Progenitor cell of endocrine pancreas (in vitro differentiated cells): ENCODE measurements around the gene MPPED1. TPM values are rescaled to one million over a fixed set of nuclear protein-coding genes. Genes with fewer than 3 reads are reported as not detected.

Experiments
- DNase-seq: peaks from one replicate; pipeline ENCODE4 v3.0.0; 2021; ENCODE audit warnings: low spot score; ENCODE audit not compliant: unreplicated experiment
- H3K27ac Mint-ChIP-seq: 2 replicates; pipeline ENCODE4 v1.8.0; 2021; ENCODE audit warnings: mild to moderate bottlenecking, moderate library complexity, mixed read lengths
- H3K27me3 Mint-ChIP-seq: 2 replicates; pipeline ENCODE4 v1.8.0; 2021; ENCODE audit warnings: mixed read lengths
- H3K36me3 Mint-ChIP-seq: 2 replicates; pipeline ENCODE4 v1.8.0; 2022; ENCODE audit warnings: mixed read lengths; ENCODE audit not compliant: insufficient read depth
- H3K4me1 Mint-ChIP-seq: 2 replicates; pipeline ENCODE4 v1.8.0; 2021; ENCODE audit warnings: low read depth, mixed read lengths
- H3K4me3 Mint-ChIP-seq: 2 replicates; pipeline ENCODE4 v1.8.0; 2021; ENCODE audit warnings: low read depth, mild to moderate bottlenecking, moderate library complexity, mixed read lengths
- H3K9me3 Mint-ChIP-seq: 2 replicates; pipeline ENCODE4 v1.8.0; 2021; ENCODE audit warnings: low read depth, mixed read lengths
- CTCF ChIP-seq: fragments of 200-600 bp; sonication (generic); IDR thresholded peaks from one replicate; pipeline ENCODE4 v1.5.0; 2021; ENCODE audit warnings: antibody characterized with exemption, mild to moderate bottlenecking; ENCODE audit not compliant: unreplicated experiment
- total RNA-seq: library from RNA; stranded (reverse); gene quantifications from 2 replicates; pipeline ENCODE4 v1.2.1, GENCODE V29; 2021

Gene MPPED1
- total RNA-seq, 1 donor from 2014 or later, result 0.96 TPM

DNA sequence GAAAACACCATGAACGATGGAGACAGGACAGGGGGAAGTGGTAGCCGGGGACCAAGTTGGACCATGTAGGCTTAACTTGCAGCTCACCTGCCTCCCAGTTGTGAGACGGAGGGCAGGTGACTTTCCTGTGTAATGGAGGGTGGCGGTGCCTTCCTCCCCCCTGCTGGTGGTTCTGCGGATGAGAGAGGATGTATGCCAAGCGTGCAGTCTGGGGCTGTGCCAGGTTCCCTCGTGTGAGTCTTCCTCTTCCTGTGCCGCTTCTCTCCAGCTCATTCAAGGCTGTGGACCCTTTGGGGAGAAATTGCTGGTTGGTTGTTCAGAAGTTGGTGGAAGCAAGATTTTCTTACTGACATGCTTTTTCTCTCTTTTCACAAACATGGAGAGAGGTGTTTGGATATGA is 35.1 kb downstream of the MPPED1 start:
- peaks cover 26% of the 10 kb centered on the region for H3K27me3 Mint-ChIP-seq
- H3K36me3 Mint-ChIP-seq, result no peaks in the 10 kb centered on the region
- H3K27ac Mint-ChIP-seq, result no peak overlapping the region
- H3K4me1 Mint-ChIP-seq, result no peaks in the 10 kb centered on the region
- no peak for DNase-seq
- no peaks in the 10 kb centered on the region for H3K9me3 Mint-ChIP-seq
- no peak overlapping the region for H3K4me3 Mint-ChIP-seq
- TF ChIP-seq CTCF, result no peak

DNA sequence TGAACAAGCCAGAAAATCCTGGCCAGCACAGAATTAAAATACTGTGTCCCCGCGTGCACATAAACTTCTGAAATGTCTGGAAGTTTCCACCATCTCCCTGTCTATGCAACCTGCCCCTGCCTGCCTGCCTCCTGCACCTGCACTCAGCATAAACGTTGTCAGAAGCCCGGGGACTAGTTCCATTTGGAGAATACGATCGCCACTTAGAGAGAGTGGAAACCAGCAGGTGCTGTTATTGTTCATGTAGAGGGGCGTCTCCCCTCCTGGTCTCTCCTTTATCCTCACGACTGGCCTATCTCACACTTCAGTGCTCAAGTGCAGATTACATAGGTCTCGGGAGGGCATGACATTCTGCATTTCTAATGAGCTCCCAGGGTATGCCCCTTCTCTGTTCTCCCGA is 35.6 kb downstream of the MPPED1 start:
- H3K36me3 Mint-ChIP-seq, result no peaks in the 10 kb centered on the region
- no peak for DNase-seq
- no peak overlapping the region for H3K27ac Mint-ChIP-seq
- H3K9me3 Mint-ChIP-seq, result no peaks in the 10 kb centered on the region
- peaks cover 22% of the 10 kb centered on the region for H3K27me3 Mint-ChIP-seq
- no peak overlapping the region for H3K4me3 Mint-ChIP-seq
- H3K4me1 Mint-ChIP-seq, result no peaks in the 10 kb centered on the region
- no peak for TF ChIP-seq CTCF

DNA sequence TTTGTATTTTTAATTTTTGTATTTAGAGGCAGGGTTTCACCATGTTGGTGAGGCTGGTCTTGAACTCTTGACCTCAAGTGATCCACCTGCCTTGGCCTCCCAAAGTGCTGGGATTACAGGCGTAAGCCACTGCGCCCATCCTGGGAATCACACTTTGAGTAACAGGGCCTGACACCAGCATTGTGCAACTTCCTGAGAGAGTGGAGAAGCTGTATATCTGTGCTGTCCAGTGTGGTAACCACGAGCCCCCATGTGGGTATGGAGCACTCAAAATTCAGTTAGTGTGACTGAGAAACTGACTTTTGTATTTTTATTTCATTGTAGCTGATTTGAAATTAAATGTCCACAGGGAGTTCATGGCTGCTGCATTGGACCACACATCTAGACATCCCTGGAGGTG is 36.2 kb downstream of the MPPED1 start:
- no peaks in the 10 kb centered on the region for H3K36me3 Mint-ChIP-seq
- TF ChIP-seq CTCF, result no peak
- DNase-seq, result no peak

DNA sequence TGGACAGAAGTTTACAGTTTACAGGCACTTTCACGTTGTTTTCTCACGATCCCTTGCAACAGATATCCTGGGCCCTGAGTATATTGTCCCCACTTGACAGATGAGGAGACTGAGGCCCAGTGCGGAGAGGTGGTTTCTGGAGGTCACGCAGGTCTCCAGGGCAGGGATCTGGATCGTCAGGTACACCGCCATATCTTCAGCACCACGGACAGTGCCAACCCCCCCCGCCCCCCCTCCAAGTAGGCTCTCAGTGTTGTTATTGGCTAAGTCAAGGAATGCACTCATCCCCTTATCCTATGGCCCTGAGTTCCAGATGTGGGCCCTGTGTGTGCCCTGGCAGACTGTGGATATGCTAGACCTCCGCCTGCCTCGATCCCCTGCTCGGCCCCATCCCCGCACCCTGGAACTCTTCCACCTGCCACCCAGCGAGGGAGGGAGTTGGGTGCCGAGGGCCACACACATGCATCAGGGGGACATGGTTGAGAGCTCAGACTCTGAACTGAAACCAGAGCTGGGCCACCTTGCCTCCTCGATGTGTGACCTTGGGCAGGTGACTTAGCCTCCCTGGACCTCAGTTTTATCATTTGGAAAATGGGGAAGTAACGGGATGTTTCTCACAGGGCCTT is 37.5 kb downstream of the MPPED1 start:
- Mint-ChIP-seq H3K27ac (no peak overlapping the region), H3K4me3 (no peak overlapping the region), H3K27me3 (peaks cover 14% of the 10 kb centered on the region), H3K36me3 (no peaks in the 10 kb centered on the region), H3K4me1 (no peaks in the 10 kb centered on the region), H3K9me3 (no peaks in the 10 kb centered on the region)
- no peak for TF ChIP-seq CTCF
- DNase-seq, result no peak

More for the DNA sequence above, 36.2 kb downstream of the MPPED1 start:
- no peak overlapping the region for H3K27ac Mint-ChIP-seq
- peaks cover 18% of the 10 kb centered on the region for H3K27me3 Mint-ChIP-seq
- H3K4me3 Mint-ChIP-seq, result no peak overlapping the region
- no peaks in the 10 kb centered on the region for H3K4me1 Mint-ChIP-seq
- H3K9me3 Mint-ChIP-seq, result no peaks in the 10 kb centered on the region

GRCh38 chr22:43449831-43450225 is 38.0 kb downstream of the MPPED1 start:
- Mint-ChIP-seq H3K27ac (no peak overlapping the region), H3K4me1 (no peaks in the 10 kb centered on the region), H3K9me3 (no peaks in the 10 kb centered on the region), H3K4me3 (no peak overlapping the region), H3K27me3 (peaks cover 14% of the 10 kb centered on the region), H3K36me3 (no peaks in the 10 kb centered on the region)
- DNase-seq, result no peak
- no peak for TF ChIP-seq CTCF
